Testis (tissue), 3 donors: ENCODE data around the gene PRKN. TPM values are rescaled to one million over a fixed set of nuclear protein-coding genes. Genes with fewer than 3 reads are reported as not detected.

Experiments used
- DNase-seq: peaks from one replicate; pipeline ENCODE4 v3.0.0-alpha.2; 2019
- H3K27ac ChIP-seq, 2 donors: fragments of 200-600 bp; sonication (generic); one replicate each; pipeline ENCODE4 v1.5.1; 2019
- H3K27me3 ChIP-seq: fragments of 200-600 bp; sonication (generic); one replicate; pipeline ENCODE4 v1.5.1; 2019
- H3K36me3 ChIP-seq: fragments of 200-600 bp; sonication (generic); one replicate; pipeline ENCODE4 v1.5.1; 2017; ENCODE audit warnings: low read depth; ENCODE audit errors: missing control alignments
- H3K4me1 ChIP-seq: fragments of 200-600 bp; sonication (generic); one replicate; pipeline ENCODE4 v1.5.1; 2019
- H3K4me3 ChIP-seq, 2 donors: fragments of 200-600 bp; sonication (generic); one replicate each; pipeline ENCODE4 v1.5.1; 2017 to 2019
- H3K9me3 ChIP-seq: fragments of 200-600 bp; sonication (generic); one replicate; pipeline ENCODE4 v1.5.1; 2017
- CTCF ChIP-seq, 3 experiments: fragments of 450-650 bp in 2 of 3; fragments of 200-600 bp in 1 of 3; sonication (generic) in 1 of 3; IDR thresholded peaks; one replicate each; pipeline ENCODE4 v1.5.1; 2016 to 2019; ENCODE audit warnings: antibody characterized with exemption in 3 of 3, mild to moderate bottlenecking in 2 of 3, moderate library complexity in 1 of 3
- POLR2A ChIP-seq: fragments of 450-650 bp; IDR thresholded peaks from one replicate; pipeline ENCODE4 v1.6.1; 2017; ENCODE audit warnings: antibody characterized with exemption, mild to moderate bottlenecking, moderate library complexity
- WGBS, 2 donors: methylation state at CpG; one replicate each; pipeline ENCODE4 v1.1.5; 2018; 5-methylcytosine and 5-hydroxymethylcytosine counted together
- intact Hi-C: fragments of 100-400 bp; cut with DNase I; formaldehyde crosslinking; loops from one replicate; pipeline ENCODE4 v1.15.1; 2023; ENCODE audit warnings: low total_unique reads
- polyA plus RNA-seq: library from polyadenylated mRNA; stranded (reverse); fragments of 350-450 nt; fragmentation: Illumina TruSeq; extraction: RNeasy Lipid Tissue Mini Kit (QIAGEN cat#74804); gene quantifications from one replicate; pipeline ENCODE4 v1.2.3, GENCODE V29; 2014; ENCODE audit warnings: low read depth, low replicate concordance; ENCODE audit not compliant: insufficient read depth
- total RNA-seq, 2 donors: library from RNA; depleted of rRNA; stranded (reverse); fragments of >200 nt; gene quantifications; one replicate each; pipeline ENCODE4 v1.2.3, GENCODE V29; 2016

PRKN gene
- total and polyA plus RNA-seq, 3 donors from 2014 or later: 19.1 to 34.5 (median 28.8) TPM

GRCh38 chr6:161772176-161772575 lies 955.4 kb downstream of the PRKN start:
- Histone ChIP-seq H3K36me3 (no peaks in the 10 kb centered on the region), H3K9me3 (no peaks in the 10 kb centered on the region), H3K27me3 (no peaks in the 10 kb centered on the region), H3K27ac (no peak overlapping the region), H3K4me1 (no peaks in the 10 kb centered on the region), H3K4me3 (no peak overlapping the region)
- no peak for DNase-seq
- 87 to 94% methylated on average over 7 of the region's 7 CpGs for WGBS, 2 donors
- intact Hi-C loops: no loop called here
- TF ChIP-seq POLR2A (no peak), CTCF (IDR thresholded peaks at IDR 0.05) (no peak)

- Histone ChIP-seq H3K27ac (no peak overlapping the region), H3K4me3 (no peak overlapping the region), H3K27me3 (no peaks in the 10 kb centered on the region), H3K36me3 (no peaks in the 10 kb centered on the region), H3K9me3 (no peaks in the 10 kb centered on the region), H3K4me1 (no peaks in the 10 kb centered on the region)
- intact Hi-C loops: no loop called here
- TF ChIP-seq POLR2A (no peak), CTCF (IDR thresholded peaks at IDR 0.05) (no peak)
- no peak for DNase-seq
- 92 to 94% methylated on average over 6 of the region's 6 CpGs for WGBS, 2 donors
Observed at GRCh38 chr6:161761966-161762365, 965.6 kb downstream of the PRKN start.

DNA sequence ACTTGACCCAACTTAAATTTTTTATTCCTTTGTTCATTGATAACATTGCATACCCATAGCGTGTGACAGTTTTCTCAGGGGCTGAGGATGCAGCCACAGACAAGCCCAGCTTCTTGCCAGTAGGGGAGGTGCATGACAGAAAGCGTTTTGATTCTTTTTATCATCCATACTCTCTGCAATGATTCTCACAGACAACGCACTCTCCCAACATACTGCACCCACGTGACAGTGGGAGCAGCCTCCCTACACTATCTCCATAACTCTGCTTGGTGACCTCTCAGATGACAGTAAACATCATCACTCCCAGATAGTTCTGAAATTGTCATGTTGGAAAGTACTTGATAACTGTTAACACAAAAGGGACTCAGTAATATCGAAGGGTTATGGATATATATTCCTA lies 972.5 kb downstream of the PRKN start:
- no peaks in the 10 kb centered on the region for H3K9me3 ChIP-seq
- H3K36me3 ChIP-seq: no peaks in the 10 kb centered on the region
- H3K27me3 ChIP-seq: no peaks in the 10 kb centered on the region
- intact Hi-C loops: no loop called here
- no peak overlapping the region for H3K4me3 ChIP-seq
- 72 to 76% methylated on average over 5 of the region's 5 CpGs for WGBS, 2 donors
- H3K4me1 ChIP-seq: no peaks in the 10 kb centered on the region
- H3K27ac ChIP-seq: no peak overlapping the region
- no peak for DNase-seq
- TF ChIP-seq CTCF (IDR thresholded peaks at IDR 0.05) (no peak), POLR2A (no peak)

DNA sequence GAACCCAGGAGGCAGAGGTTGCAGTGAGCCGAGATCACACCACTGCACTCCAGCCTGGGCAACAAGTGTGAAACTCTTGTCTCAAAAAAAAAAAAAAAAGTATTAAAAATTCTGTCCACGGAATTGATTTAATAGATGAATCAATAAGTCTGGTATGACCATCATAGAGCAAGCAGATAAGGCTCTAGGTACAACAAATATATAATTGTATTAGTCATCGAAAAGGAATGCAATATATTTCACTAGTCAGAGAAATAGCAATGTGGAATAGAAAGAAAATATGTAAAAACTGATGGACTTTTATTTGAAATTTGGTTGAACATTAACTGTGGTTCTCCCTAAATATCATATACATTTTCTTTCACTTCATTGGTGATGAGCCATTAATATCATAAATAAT lies 976.9 kb downstream of the PRKN start:
- no peaks in the 10 kb centered on the region for H3K27me3 ChIP-seq
- no peaks in the 10 kb centered on the region for H3K9me3 ChIP-seq
- 94 to 96% methylated on average over 3 of the region's 3 CpGs for WGBS, 2 donors
- no peak overlapping the region for H3K4me3 ChIP-seq
- H3K36me3 ChIP-seq: no peaks in the 10 kb centered on the region
- no peak for TF ChIP-seq CTCF (IDR thresholded peaks at IDR 0.05)
- TF ChIP-seq POLR2A: no peak
- no peak for DNase-seq
- intact Hi-C loops: no loop called here
- no peak overlapping the region for H3K27ac ChIP-seq
- no peaks in the 10 kb centered on the region for H3K4me1 ChIP-seq

DNA sequence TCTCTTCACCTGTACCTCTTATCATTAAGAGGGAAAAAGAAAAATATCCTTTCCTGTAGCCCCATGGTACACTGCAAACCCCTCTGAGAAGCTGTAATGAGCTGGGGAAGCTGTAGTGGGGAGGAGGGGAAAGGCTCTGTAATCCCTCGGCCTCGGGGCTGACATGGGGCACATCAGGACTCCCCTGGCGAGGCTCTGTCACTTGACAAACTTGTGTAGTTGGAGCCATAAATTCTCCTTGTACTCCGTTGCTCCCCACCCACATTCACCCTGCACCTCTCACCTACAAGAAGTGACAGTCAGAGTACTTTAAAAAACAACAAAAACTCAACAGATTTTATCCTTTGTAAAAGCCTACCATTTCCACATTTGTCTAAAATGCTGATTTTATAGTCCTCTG lies 978.0 kb downstream of the PRKN start:
- no peaks in the 10 kb centered on the region for H3K9me3 ChIP-seq
- no peak for DNase-seq
- TF ChIP-seq CTCF (IDR thresholded peaks at IDR 0.05): no peak
- no peak for TF ChIP-seq POLR2A
- intact Hi-C loops: no loop called here
- H3K27ac ChIP-seq: no peak overlapping the region
- no peaks in the 10 kb centered on the region for H3K27me3 ChIP-seq
- H3K36me3 ChIP-seq: no peaks in the 10 kb centered on the region
- 75 to 82% methylated on average over 4 of the region's 4 CpGs for WGBS, 2 donors
- H3K4me1 ChIP-seq: no peaks in the 10 kb centered on the region
- H3K4me3 ChIP-seq: no peak overlapping the region
